Fibroblast of lung (primary cell): ENCODE measurements around the gene ZNF474.

ENCODE experiments used
- EZH2 ChIP-seq: IDR thresholded peaks from 2 replicates; pipeline ENCODE4 v1.5.1; 2012; ENCODE audit warnings: low read length, control low read depth, mild to moderate bottlenecking; ENCODE audit errors: missing control alignments
- TF ChIP-seq, protein P1 (sequence below), 2 donors: IDR thresholded peaks in 1 of 2; conservative IDR thresholded peaks in 1 of 2; 1 replicate in 1 of 2; 2 replicates in 1 of 2; pipeline ENCODE4 v1.5.1; 2011 to 2012; ENCODE audit warnings: low read length in 2 of 2, control low read depth in 1 of 2, inconsistent platforms in 1 of 2, low read depth in 1 of 2, mild to moderate bottlenecking in 1 of 2

DNA sequence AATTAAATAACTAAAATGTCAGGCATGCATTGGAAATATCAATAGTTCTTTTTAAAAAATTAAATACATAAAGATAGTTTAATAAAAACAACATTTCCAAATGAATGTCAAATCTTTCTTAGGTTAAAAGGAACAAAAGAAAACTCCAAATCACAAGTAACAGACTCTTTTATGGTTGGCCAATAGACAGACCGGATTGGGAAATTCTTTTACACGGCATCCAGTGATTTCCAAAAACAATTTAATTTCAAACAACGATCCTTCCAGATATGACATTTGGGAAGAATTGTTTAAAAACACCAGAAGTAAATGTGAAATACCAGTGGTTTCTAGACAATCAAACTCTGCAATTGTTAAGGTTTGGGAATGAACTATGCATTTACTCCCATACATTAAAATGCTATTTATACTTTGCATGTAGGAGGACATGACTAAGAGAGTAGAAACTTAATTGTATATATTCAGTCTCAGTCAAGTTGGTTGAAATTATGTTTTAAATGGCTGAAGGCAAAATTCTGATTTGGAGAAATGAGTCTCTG lies 32.8 kb downstream of the ZNF474 start:
- TF ChIP-seq, protein P1, sequence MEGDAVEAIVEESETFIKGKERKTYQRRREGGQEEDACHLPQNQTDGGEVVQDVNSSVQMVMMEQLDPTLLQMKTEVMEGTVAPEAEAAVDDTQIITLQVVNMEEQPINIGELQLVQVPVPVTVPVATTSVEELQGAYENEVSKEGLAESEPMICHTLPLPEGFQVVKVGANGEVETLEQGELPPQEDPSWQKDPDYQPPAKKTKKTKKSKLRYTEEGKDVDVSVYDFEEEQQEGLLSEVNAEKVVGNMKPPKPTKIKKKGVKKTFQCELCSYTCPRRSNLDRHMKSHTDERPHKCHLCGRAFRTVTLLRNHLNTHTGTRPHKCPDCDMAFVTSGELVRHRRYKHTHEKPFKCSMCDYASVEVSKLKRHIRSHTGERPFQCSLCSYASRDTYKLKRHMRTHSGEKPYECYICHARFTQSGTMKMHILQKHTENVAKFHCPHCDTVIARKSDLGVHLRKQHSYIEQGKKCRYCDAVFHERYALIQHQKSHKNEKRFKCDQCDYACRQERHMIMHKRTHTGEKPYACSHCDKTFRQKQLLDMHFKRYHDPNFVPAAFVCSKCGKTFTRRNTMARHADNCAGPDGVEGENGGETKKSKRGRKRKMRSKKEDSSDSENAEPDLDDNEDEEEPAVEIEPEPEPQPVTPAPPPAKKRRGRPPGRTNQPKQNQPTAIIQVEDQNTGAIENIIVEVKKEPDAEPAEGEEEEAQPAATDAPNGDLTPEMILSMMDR (conservative IDR thresholded peaks at IDR 0.05 in 1 of 2, IDR thresholded peaks at IDR 0.05 in 1 of 2; ENCODE audit: low read depth in 1 of 2, low read length in 2 of 2): no peak
- no peak for TF ChIP-seq EZH2
